GM23248 (cell line): ENCODE measurements around the gene ARID4B.

ENCODE experiments used
- EZH2 ChIP-seq: fragments of 200-600 bp; sonication (generic); IDR thresholded peaks from 2 replicates; pipeline ENCODE4 v1.6.1; 2018; ENCODE audit warnings: antibody characterized with exemption, mild to moderate bottlenecking; ENCODE audit not compliant: insufficient read depth, poor library complexity, severe bottlenecking
- EZH2phosphoT487 ChIP-seq: fragments of 200-600 bp; sonication (generic); IDR thresholded peaks from 2 replicates; pipeline ENCODE4 v1.6.1; 2018; ENCODE audit warnings: antibody characterized with exemption, moderate library complexity, mild to moderate bottlenecking, low read depth; ENCODE audit not compliant: insufficient read depth

DNA sequence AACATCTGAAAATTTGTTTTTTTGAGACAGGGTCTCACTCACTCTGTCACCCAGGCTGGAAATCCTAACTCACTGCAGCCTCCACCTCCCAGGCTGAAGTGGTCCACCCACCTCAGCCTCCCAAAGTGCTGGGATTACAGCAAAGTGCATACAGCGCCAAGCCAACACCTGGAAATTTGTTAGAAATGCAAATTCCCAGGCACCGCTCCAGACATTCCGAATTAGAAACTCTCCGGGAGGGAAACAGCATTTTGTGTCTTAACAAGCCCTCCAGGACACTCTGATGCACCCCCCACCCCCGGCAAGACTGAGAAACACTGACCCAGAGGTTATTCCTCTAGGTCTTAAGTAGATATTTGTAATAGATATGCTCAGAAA lies 49.1 kb downstream of the ARID4B start:
- TF ChIP-seq EZH2 = no peak
- no peak for TF ChIP-seq EZH2phosphoT487
